ENCODE data around the gene TRIM72.
A peak's percentile ranks its signal among the peaks of the same experiment; 100 is the strongest.

The TRIM72 gene

GRCh38 chr16:31270795-31271194 is 56.9 kb downstream of the TRIM72 start:
- no peak for TF ChIP-seq CTCF (IDR thresholded peaks at IDR 0.05; ENCODE audit: control extremely low read depth, extremely low read depth, low read depth, missing control alignments)
- ChIA-PET CTCF (no interaction called here), POLR2A (no interaction called here)
- no peak for DNase-seq (ENCODE audit: extremely low spot score)

- ChIA-PET CTCF (no interaction called here), POLR2A (no interaction called here)
- DNase-seq (ENCODE audit: extremely low spot score), result peak; percentile 11
- TF ChIP-seq CTCF (IDR thresholded peaks at IDR 0.05; ENCODE audit: control extremely low read depth, extremely low read depth, low read depth, missing control alignments), result no peak
These were observed 57.8 kb downstream of the TRIM72 start for GRCh38 chr16:31271621-31272190.

- ChIA-PET POLR2A (no interaction called here), CTCF (interaction anchor here (0.8 to 1.3 kb wide), 2 partner anchors 29 to 169 kb away, joined by 3 read pairs; partner anchors contain the start of gene ZNF843)
- DNase-seq (ENCODE audit: extremely low spot score), result peak; percentile 1
- TF ChIP-seq CTCF (IDR thresholded peaks at IDR 0.05; ENCODE audit: control extremely low read depth, extremely low read depth, low read depth, missing control alignments), result no peak
These were observed 59.3 kb downstream of the TRIM72 start for GRCh38 chr16:31273187-31273586.

GRCh38 chr16:31273676-31274075 is 59.8 kb downstream of the TRIM72 start:
- peak; percentile 7 for DNase-seq (ENCODE audit: extremely low spot score)
- TF ChIP-seq CTCF (IDR thresholded peaks at IDR 0.05; ENCODE audit: control extremely low read depth, extremely low read depth, low read depth, missing control alignments), result no peak
- POLR2A ChIA-PET, result no interaction called here
- CTCF ChIA-PET, result interaction anchor here (0.8 to 1.3 kb wide), 2 partner anchors 30 to 169 kb away, joined by 3 read pairs; partner anchors contain the start of gene ZNF843

- ChIA-PET CTCF (no interaction called here), POLR2A (no interaction called here)
- TF ChIP-seq CTCF (IDR thresholded peaks at IDR 0.05; ENCODE audit: control extremely low read depth, extremely low read depth, low read depth, missing control alignments), result no peak
- peak; percentile 3 for DNase-seq (ENCODE audit: extremely low spot score)
These were observed 61.2 kb downstream of the TRIM72 start for GRCh38 chr16:31274831-31275816.

GRCh38 chr16:31276600-31276999 is 62.7 kb downstream of the TRIM72 start:
- CTCF ChIA-PET, result interaction anchor here (1.2 to 2.0 kb wide), 4 partner anchors 8 to 20 kb away, joined by 3 to 4 read pairs (median 3); no protein-coding TSS in a partner anchor
- DNase-seq (ENCODE audit: extremely low spot score), result no peak
- POLR2A ChIA-PET, result no interaction called here
- TF ChIP-seq CTCF (IDR thresholded peaks at IDR 0.05; ENCODE audit: control extremely low read depth, extremely low read depth, low read depth, missing control alignments), result no peak

Measured in GM10248 (cell line).